NCI-H2081 (cell line): ENCODE results near the gene PIMREG.

Experiments
- DNase-seq, 2 experiments: peaks; one replicate each; lab custom pipeline; 2025; lab: John Stamatoyannopoulos, UW

The PIMREG gene

DNA sequence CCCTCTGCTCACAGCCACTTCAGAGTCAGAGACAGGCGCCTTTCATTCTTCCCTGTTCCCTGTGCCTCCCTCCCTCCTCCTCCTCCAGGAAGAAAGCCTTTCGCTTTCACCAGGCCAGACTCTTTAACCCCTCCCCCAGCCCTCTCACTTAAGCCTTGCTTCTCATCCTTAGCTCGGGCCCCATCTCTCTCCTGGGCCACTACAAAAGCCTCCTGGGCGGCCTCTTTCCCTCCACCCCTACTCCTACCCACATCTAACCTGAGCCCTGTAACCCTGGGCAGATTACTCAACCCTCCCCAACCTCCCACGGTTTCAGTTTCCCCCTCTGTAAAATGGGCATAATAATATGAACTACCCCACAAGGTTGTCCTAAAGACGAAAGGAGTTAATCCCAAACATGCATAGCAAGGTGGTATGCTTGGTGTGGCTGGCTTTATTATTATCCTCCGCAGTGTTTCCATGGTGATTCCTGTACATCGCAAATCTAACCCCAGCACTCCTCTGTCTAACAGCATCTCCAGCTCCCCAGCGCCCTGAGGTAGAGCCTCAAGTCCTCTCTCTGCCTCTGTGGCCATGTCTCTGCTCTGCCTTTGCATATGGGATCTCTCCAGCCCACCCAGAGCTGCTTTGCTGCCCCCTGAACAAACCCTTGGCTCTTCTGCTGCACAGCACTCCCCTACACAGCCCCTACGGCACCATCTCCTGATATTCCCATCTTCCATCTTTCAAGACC, 17.7 kb downstream of the PIMREG start:
- DNase-seq, result no peak

DNA sequence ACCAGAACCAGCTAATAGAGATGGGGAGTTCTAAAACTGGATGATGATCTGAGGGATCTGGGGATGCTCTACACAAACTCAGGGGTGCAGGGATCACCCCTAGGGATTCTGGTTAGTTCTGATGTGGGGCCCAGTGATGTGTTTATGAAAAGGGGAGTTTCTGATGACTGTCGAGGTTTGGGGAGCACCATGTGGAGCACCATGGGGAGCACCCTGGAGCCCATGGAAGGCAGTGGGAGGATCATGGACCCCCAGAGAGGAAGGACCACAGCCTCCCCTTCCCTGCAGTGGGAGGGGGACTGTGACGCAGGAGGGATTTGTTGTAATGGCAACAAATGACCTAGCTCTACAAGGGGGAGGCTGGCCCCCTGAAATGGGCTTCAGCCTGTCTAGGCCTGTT, 18.4 kb downstream of the PIMREG start:
- DNase-seq, result no peak

DNA sequence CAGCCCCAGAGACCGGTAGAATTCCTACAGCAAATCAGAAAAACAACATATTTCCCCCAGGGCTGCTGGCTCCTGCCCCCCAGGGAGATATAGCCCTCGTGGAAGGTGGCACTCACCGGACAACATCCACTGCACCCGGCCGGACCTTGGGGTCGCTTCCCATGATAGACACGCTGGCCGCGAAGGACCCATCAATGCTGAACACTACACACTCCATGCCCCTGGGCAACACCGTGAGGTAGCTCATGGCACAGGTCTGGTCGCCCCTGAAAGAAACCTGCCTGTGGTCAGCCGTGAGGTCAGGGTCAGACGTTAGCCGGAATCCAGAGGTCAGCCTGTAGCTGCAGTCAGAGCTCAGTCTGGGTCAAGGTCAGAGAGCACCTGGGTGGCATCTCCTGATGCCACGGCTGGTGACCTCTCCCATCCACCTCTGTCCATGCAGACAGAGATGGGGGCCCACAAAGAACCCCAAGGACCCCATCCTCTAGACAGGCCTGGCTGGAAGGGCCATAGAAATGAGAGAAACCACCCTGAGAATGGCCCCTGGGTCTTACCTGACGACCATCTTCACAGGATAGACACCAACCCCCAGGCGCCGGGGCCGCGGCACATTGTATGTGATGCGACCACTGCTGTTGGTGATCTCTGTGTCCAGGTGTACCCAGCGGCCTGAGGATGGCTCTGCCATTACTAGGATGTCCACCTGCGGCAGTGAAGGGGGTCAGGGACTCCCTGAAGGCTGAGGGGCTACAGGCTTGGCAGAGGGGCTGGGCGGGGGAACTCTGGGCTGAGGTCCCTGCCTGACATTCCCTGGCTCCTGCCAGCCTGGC, 19.6 kb downstream of the PIMREG start:
- no peak for DNase-seq

DNA sequence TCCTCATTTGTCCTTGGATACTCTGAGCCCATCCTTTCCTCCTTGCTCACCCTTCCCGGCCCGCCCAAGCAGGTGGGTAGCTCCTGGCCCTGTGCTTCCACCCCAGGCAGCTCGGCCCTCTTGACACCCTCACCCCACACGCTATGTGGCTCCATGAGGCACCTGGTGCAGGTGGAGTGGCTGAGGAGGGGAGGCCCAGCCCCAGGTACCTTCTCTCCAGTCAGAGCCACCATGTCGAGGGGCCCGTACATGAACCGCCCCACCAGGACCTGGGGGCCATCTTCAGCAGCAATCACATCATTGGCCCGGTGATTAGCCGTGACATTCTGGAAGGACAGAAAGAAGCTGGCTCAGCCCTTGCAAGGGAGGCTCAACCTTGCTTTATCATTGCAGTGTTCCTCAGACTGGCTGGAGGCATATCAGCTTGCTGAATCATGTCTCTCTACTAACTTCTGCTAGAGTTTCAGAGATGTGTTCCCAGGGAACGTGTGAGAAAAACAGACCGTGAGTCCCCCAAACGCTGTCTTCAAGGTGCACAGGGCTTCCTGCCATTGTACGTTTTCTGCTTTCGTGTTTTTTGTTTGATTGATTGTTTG, 20.3 kb downstream of the PIMREG start:
- no peak for DNase-seq

DNA sequence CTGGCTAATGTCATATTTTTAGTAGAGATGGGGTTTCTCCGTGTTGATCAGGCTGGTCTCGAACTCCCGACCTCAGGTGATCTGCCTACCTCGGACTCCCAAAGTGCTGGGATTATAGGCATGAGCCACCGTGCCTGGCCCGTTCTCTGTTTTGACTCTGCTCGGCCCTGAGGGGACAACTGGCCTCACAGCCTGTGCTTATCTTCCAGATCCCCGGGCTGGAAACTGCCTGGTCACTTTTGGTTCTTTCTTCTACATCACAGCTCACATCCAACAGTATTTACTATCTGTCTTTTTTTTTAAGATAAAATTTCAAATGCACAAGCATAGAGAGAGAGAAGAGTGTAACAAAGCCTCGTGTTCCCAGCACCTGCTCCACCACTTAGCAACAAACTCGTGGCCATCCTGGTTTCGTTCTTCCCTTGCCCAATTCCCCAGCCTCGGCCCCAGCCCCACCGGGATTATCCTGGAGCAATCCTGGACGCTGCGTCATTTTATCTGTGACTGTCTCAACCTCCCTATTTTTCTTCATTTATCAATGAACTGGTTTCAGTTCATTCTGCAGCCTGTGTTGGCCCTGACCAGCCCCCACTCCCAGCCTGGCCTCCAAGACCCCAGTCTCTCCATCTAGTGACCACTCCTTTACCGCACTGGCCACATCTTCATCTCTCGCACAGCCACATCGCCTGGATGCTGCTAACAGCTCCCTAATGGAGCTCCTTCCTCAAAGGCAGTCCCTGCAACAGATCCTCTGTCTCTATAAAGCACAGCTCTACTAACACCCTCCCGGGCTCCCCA, 21.1 kb downstream of the PIMREG start:
- DNase-seq, result no peak

DNA sequence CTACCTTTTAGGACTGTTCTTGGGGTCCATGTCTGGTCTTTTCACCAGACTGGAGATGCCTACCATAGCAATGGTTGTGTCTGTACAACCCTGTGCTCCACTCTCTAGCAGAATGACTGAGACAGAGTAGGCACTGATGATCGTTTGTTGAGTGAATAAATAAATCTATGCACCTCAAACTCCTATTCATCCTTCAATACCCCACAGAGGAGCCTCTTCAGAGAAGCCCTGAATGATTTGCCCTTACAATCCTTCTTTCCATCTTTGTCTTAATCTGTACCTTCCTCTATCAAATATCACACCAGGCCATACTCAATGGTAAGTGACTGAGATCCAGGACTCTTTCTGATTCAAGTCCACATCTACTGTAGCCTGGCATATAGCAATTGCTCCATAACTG, 23.3 kb downstream of the PIMREG start:
- no peak for DNase-seq

DNA sequence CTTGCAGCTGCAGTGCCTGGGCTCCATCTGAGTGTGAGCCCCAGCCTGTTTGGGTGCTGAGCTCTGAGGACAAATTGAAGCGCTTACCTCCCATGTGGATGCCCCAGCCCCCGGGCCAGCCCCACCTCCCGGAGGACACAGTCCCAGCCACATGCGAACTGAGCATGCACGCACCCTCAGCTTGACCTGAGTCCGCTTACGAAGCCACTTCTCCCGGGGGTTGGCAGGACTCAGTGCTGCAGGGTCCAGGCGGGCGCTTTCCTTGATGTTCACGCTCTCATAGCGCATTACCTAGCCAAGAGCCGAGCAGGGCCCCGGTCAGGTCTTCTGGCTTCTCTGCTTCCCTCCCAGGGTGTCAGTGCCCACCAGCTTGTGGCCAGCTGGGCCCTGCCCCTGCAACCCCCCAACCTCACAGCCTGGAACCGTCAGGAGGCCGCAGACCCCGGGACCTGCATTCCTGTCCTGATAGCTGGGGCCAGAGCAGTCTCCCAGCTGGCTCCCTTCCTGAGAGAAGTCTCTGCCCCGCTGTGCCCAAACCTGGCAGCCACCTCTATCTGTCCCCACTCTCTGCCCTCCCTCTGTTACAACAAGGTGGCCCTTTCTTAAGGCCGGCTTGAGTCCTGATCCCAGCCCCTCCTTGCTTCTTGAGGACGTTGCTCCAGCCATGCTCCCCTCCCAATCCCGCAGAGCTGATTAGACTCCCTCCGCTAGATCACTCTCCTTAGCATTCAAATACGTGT, 24.0 kb downstream of the PIMREG start:
- no peak for DNase-seq

DNA sequence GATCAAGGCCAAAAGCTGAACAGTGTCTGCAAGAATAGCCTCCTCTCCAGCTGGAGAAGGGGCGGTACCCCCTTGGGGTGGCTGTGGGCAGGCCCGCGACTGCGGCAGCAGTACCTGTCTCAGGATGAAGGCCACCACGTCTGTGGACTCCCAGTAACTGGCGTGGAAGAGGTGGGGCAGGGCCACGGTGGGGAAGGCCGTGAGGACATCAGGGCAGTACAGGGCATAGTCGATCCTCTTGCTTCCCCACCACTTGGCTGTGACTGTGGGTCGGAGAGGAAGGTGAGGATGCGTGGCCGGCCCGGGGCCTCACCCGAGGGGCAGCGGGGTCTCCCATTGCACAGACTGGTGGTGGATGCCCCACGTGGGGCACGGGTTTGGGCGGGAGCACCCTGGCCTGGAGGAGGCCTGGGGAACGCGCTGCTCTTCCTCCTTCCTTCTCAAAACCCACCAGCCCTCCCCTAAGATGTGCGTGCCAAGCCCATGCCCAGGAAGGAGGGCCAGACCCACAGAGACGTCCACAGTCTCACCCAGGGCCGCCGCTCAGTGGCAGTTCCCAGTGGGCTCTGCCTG, 26.0 kb downstream of the PIMREG start:
- no peak for DNase-seq

DNA sequence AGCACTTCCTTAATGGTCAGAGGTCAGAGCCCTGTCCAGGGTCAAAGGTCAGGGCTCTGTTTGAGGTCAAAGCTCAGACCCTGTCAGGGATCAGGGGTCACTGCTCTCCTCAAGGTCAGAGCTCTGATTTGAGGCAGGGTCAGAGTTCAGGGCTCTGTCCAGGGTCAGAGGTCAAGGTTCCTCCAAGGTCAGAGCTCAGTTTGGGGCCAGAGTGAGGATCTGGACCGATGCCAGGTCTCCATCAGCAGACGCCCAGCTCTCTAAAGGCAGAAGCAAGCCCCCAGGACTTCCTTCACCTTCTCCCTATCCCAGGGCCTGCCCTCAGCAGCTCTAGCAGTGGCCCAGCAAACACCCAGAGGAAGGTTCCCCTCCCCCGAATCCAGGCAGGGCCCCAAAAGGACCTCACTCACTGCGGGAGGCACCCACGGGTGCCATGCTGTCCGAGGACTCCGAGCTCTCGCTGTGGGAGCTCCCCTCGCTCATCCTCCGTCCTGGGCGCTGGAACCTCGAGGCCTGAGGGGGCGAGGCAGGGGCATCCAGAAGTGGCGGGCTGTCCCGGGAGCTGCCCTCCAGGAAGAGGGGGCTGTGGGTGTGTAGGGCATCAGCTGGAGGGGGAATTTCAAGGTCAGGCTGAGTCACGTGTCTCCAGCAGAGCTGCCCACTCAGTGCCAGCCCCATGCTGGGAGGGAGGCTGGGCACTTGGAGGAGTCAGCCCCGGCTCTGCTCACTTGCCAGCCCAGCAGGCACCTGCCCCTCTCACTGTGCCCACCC, 26.7 kb downstream of the PIMREG start:
- no peak for DNase-seq

DNA sequence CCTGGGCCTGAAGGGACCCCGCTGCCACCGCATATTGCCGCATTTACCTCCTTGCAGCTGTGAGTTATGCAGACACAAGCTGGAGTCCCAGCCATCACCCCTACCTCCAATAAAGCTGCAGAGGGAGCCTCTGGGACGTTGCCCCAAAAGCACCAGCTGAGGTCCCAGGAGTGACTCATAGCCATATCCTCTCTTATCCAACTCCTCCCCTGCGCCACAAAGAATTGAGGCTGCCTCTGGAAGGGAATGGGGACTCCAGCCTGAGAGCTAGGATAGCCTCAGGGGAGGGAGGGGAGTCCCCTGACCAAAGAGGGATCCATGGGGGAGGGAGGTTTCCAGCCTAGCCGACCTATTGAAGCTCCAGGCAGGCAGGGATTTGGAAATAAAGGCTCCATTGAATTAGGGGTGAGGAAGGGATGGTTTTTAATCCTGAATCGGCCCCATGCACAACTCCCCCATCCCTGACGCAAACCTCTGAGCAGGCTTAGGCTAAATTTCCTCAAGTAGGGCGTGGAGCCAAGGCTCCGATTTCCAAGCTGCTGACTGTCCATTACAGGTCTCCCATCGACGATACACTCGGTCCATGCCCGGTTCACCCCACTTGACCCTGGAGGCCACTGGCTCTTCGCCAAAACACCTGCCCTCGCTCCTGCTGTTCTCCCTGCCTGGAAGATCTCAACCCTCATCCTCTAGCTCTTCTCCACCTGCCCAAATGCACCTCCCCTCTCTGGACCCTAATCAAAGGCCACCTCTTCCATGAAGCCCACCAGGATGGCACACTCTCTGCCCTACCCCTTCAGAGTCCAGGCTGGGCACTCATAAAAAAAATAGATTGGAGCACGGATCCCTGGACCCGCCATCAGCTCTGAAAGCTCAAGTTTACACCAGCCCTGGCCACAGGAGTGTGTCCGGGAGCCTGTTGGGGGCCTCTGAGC, 27.5 kb downstream of the PIMREG start:
- DNase-seq, result no peak

DNA sequence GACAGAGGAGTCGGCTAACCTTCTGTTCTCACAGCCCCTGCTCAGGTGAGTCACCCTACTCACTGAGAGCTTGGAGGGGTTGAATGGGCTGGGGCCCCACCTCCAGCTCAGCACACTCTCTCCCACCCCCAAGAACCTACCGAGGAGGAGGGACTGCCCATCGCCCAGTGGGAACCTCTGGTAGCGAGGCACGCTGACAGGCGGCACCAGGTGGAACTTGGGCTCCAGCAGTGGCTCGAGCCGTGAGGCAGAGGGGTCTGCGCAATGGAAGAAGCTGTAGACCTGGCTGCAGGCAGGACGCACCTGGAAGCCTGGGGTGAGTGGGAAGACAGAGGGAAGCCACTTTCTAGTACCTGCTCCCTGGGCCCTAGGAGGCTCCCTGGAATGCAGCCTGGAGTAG, 28.3 kb downstream of the PIMREG start:
- DNase-seq, result no peak

DNA sequence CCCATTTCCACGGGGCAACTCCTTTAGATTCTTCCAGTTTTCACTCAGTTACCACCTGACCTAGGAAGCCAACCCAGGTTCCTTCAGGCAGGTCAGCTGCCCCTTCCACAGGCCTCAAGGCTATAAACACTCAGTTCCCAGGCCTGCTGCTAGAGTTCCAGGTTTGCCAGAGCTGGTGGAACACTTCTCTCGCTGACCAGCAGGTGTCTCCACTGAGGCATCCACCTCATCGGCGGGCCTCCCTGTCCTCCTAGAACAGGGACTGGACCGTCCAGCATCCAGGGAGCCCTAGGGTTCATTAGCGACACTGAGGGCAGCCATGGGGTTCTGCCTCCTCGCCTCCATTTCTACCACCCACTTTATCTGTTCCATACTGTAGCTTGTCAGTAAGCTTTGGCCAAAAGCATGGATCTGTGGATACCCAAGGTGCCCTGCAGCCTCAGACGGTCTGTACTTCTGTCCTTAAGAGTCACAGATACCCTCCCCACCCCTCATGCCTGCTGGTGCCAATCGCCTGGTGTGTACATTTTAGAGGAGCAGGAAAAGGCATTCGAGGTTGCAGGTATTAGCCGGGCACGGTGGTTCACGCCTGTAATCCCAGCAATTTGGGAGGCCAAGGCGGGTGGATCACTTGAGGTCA, 29.0 kb downstream of the PIMREG start:
- DNase-seq, result peak in 1 of 2 experiments; percentile 24

DNA sequence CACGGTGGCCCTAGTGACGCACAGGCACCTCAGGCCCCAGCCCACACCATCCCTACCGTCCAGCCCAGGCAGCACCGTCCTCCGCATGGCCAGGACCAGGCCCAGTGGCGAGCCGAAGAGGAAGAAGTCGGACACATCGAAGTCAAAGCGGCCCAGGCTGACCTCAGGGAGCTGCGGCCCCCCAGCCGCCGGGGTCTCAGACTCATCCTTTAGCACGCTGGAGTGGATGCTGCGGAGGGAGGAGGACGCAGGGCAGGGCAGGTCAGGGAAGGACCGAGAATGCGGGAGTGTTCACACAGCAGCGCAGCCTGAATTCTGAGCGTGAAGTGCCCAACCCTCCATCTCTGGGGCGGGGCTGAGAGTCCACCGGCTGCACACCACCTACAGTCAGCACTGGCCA, 30.1 kb downstream of the PIMREG start:
- no peak for DNase-seq

DNA sequence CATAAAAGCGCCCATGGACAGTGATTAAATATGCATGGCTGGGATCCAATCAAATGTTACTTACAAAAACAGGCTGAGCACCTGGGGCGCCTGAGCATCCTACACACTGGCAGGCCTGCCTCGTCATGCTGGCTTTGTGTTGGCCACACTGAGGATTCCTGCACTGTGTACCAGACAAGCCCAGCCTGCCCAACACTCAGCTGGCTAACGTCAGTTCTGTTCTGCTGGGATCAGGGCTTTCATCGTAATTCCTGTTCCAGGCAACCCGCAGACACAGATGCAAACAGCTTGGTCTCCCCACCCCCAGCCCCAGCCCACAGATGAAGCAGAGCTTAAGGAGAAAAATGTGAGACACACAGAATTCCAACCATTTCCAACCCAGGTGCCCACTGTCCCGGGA, 30.7 kb downstream of the PIMREG start:
- DNase-seq, result no peak

DNA sequence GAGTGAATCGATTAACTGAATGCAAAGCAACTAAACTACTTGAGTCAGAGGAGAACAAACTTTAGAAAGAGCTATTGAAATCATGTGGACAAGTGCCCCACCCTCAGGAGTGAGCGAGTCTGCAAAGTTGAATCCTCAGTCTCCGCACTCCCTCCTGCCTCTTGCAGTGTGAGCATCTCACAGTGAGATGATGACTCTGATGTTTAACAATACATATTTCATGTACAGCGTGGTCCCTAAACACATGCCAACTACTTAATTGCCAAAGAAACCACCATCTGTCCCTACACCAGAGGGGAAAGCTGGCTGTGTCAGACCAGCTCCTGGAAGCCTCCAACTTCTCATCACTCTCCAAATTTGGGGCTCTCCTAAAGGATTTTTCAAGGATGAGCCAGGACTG, 31.2 kb downstream of the PIMREG start:
- no peak for DNase-seq

DNA sequence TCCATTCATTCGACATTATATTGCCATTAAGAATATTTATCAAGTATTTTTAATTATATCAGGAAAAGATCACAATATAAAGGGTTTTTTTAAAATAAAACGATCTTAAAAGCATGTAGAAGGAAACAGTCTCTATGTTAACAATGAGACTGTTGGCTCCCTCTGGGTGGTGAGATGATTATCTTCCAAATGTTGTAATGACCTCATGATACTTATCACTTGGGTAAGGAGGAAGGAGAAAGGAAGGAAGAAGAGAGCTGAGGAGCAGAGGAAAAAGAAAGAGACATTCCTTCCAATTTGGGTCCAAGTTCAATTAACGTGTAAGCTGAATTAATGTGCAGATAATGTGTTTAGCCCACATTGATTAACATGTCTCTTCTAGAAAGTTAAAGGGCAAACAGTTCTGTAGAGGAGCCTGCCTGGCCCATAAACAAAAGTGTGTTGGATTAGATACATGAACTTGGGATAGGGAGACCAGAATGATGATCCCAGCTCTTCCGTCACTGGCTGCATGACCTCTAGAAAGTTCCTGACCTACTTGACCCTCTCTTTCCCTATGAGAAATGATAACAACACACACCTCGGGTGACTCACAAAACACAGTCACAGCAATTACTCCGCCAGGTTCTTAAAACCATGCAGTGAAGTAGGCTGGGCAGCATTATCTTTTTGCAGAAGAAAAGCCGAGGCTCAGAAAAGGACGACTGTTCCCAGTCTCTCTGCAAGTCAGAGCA, 32.0 kb downstream of the PIMREG start:
- DNase-seq, result no peak

DNA sequence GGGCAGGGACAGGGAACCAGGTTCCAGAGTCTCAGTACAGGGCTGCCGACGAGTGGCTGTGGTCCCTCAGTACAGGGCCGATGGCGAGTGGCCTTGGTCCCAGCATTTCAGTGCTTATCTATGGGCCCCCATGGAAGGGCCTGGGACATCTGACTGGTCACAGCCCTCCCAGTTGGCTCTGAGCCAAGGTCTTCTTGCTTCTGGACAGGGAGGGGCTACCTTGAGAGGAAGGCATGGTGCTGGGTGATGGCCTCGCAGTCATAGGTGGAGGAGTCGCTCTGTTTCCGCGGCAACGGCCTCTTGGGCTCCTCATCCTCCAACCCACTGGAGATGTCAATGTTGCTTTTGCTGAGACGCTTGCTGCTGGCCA, 32.5 kb downstream of the PIMREG start:
- no peak for DNase-seq

DNA sequence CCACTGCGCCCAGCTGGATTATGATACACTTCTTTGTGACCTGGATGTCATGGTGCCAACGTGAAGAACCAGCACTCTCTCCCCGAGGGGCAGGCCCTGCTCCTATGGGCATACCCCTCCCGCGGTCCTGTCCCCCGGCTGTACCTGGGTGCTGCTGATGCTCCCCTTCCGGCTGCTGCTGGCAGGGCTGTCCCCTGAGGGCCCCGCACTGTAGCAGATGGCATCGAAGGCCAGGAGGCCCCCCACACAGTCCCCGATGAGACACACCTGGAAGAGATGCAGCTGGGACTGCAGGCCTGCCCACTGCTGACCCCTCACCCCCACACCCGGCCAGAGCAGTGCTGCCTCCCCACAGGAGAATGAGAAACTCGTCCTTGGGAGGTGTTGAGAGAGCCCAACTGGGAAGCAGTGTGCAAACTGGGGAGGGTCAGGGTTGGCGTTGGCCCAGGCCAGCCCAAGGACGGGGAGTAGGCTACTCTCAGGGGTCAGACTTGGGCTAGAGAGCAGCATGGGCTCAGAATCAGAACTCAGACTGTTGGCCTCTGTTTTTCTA, 33.7 kb downstream of the PIMREG start:
- no peak for DNase-seq
